ENCODE results near the gene SENP8.

The SENP8 gene

DNA sequence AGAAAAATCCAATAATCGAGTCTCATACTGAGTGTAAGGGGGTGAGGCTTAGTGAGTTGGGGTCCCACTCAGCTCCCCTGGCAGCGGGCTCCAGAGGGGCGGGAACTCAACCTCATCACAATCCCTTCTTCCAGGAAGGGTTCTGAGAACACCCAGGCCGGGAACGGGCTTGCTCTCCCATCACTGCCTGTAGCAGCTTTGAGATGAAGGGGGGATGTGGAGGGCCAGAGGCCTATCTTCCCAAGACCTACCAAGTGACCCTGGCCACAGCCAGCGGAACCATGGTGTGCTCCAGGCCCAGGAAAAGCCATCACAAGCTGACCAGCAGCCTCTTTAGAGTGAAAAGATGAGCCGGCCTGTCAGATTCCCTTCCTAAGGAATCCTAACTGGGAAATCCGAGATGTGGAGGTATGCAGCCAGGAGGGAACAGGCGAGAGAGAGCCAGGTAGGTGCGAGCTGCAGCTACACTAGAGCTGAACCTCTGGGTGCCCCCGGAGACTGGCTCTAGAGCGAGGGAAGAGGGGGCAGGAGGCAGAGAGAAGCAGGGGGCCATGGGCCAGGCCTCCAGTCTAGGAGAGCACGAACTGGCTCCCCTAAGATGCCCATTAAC lies 60.9 kb downstream of the SENP8 start:
- no peak for DNase-seq

DNA sequence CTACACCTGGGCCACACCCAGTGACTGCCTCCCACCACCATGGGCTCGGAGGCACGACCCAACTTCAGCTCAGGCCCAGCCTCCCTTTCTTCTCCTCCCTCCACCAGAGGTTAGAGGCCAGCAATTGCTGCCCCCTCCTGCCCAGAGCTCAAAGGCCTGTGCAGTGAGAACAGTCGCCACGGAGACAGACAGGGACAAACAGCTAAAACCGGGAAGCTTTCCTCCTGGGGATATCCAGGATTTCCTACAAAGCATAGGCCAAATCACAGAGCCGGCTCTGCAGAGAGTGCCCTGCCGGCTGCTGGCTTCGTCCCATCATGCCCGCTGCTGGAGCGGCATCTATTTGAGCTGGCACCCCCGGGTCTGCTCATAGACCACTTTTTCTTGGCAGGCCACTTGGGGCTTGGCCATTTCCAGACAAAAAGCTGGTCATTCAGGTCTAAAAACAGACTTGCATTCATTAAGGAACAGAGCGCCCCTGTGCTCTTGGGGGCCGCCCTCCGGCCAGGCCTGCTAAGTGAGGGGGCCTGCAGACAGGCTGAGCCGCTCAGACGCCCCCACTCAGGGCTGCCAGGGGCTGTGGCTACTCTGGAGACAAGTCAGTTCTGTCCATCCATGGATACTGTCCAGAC lies 61.9 kb downstream of the SENP8 start:
- DNase-seq: peak in 1 of 3 experiments; percentile 44

DNA sequence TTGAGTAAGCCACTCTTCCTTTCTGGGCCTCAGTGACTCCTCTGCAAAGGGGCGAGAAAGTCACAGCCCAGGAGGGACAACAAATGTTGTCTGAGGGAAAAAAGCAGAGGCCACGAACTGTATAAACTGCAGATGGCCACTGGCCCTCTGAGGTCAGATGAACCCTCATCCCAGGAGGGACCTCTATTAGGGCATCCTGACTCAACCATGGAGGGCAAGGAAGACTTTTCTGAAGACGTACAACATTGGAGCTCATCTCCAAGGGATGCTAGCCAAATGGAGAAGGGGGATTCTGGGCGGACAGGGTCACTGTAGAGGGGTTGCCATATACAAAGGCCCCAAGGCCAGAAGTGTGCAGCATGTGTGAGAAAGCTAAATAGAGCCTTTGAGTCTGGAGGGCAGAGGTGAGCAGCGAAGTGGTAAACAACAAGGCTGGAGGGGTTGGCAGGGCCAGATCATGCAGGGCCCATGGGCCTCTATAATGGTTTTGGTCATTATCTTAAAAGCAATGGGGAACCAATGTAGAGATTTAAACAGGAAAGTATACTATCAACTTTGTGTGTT lies 62.6 kb downstream of the SENP8 start:
- DNase-seq: no peak

DNA sequence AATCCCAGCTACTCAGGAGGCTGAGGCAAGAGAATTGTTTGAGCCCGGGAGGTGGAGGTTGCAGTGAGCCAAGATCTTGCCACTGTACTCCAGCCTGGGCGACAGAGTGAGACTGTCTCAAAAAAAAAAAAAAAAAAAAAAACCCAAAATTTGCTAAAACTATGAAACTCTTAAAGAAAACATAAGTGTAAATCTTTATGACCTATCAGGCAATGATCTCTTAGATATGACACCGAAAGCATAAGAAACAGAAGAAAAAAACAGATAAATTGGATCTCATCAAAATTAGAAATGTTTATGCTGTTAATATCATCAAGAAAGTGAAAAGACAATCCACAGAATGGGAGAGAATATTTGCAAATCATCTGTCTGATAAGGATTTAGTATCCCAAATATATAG lies 64.0 kb downstream of the SENP8 start:
- no peak for DNase-seq

DNA sequence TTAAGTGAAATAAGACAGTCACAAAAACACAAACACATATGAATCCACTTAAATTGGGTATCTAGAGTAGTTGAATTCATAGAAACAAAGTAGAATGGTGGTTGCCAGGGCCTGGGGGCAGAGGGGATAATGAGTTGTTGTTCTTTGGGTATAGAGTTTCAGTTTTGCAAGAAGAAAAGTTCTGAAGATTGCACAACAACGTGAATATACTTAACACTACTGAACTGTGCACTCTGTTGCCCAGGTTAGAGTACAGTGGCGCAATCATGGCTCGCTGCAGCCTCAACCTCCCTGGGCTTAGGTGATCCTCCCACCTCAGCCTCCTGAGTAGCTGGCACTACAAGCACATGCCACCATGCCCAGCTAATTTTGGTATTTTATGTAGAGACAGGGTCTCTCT lies 64.5 kb downstream of the SENP8 start:
- DNase-seq: no peak

DNA sequence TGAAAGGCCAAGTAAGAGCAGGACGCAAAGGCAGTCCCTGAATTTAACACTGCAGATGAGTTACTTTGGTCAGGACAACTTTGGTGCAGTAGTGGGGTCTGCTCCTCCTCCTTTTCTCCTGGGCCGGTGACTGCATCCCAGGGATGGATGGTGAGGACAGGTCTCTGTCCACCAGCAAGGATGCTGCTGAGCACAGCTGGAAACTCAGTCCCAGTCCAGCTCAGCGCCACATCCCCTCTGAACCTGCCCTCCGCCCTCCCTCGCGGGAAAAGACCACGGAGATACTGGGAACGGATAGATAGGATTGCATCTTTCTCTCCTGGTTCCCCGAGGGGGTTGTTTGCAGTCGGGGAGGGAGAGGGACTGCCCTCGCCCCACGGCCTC lies 65.6 kb downstream of the SENP8 start:
- no peak for DNase-seq

DNA sequence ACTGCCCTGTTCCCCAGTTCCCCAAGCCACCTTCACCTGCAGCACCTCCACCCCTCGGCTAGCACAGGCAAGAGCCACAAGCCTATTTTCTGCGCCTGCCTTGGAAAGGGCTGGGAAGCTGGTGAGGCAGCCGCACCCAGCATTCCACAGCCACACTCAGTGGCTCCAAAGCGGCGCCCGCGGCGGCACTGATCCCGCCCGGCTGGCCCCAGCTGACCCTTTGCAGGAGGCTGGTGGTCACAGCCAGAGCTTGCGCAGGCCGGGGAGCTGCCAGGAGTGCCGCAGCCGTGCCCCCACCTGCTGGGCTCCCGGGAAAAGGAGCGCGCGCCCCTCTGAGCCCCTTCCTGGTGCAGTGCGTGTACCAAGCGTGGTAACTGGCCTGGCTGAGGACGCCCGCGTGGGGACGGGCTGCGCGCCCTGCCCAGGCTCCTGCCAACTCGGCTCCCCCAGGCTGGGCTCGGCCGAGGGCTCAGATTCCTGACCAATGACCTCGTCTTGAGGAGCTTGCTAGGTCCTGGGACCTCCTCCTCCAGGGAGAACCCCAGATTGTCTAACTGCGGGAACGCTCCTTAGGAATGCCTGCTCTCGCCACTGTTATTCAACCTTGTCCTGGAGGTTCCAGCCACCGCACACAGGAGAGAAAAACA lies 66.1 kb downstream of the SENP8 start:
- peak in 2 of 3 experiments; percentile 19 to 46 for DNase-seq

DNA sequence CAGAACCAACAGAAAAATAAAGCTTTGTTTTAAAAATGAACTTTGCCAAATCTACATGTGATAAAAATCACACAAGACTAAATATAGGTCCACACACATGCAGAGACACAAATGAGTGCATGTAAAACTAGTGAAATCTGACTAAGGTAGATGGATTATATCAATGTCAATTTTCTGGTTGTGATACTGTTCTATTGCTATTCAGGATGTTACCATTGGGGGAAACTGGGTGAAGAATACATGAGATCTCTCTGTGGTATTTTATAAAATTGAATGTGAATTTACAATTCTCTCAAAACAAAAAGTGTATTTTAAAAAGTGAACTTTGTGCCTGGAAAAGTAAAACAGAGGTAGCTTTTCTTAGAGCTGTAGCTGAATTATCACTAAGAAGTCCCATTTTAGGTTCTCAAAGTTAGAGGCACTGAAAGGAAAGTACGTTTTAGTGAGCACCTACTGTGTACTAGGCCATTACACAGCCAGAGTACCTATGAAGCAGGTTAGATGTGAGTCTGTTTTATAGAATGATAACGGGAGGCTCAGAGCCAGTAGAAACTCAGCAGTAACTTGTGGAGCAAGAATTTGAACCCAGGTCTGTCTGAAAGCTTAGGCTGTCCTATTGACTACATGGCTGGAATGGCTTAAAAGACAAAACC lies 71.2 kb downstream of the SENP8 start:
- no peak for DNase-seq

DNA sequence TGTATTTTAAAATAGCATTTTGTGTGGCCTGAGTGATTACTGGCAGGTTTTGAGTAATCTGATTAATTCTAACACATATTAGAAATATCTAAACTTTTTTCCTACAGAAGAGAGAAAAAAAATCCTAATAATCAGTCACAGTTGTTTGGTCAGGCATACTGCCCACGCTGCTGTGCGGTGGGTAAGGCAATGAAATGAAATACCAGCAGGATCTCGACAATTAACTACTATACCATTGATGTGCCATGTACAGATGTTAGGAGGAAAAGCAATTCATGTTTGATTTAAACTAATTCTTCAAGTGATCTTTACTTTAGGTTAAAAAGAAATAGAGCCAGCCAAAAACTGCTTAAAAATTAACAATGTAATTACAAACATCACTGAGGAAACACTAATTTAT lies 74.2 kb downstream of the SENP8 start:
- no peak for DNase-seq

Measured in NCI-H1417 (cell line).